Smooth muscle cell of the coronary artery (primary cell): Measurements from ENCODE around the gene KCNH6. TPM values are rescaled to one million over a fixed set of nuclear protein-coding genes. Genes with fewer than 3 reads are reported as not detected.

Experiments
- total RNA-seq: library from RNA; depleted of rRNA; stranded (reverse); fragments of >200 nt; gene quantifications from 2 replicates; pipeline ENCODE4 v1.2.3, GENCODE V29; 2014; ENCODE audit warnings: low replicate concordance

KCNH6 gene
- not detected in 2 replicates for total RNA-seq

GRCh38 chr17:63523253-63523855 lies at the start of gene KCNH6:
KCNH6 (plus strand) TSS chr17:63523358; CDS start chr17:63523414, 56 bp downstream.

GRCh38 chr17:63476854-63477479 lies 46.2 kb upstream of the KCNH6 start, which contains the start of gene ACE:
ACE (plus strand) TSS chr17:63477061; CDS start chr17:63477095, 34 bp downstream.

GRCh38 chr17:63549946-63550816 lies 27.0 kb downstream of the KCNH6 start, which contains the start of gene DCAF7:
DCAF7 (plus strand) TSS chr17:63550477; CDS start chr17:63550678, 201 bp downstream.

Other genes starting within 250 kb of the KCNH6 start
- 11.1 and 50.2 TPM in 2 replicates for gene CYB561, start 77.1 kb upstream of the KCNH6 start, total RNA-seq
- 2.0 and 12.4 TPM in 2 replicates for gene ACE, start 46.3 kb upstream of the KCNH6 start, total RNA-seq
- gene DCAF7, start 27.1 kb downstream of the KCNH6 start, total RNA-seq, result 11.2 and 12.6 TPM in 2 replicates
- 8.5 and 13.6 TPM in 2 replicates for gene TACO1, start 77.5 kb downstream of the KCNH6 start, total RNA-seq
- gene MAP3K3, start 99.1 kb downstream of the KCNH6 start, total RNA-seq, result 27.4 and 42.9 TPM in 2 replicates
- gene LIMD2, start 176.8 kb downstream of the KCNH6 start, total RNA-seq, result 1.1 and 7.4 TPM in 2 replicates
- gene STRADA, start 218.4 kb downstream of the KCNH6 start, total RNA-seq, result 14.0 and 22.5 TPM in 2 replicates